ENCODE measurements around the gene FILIP1. TPM values are rescaled to one million over a fixed set of nuclear protein-coding genes. Genes with fewer than 3 reads are reported as not detected.

The FILIP1 gene
- total and polyA plus RNA-seq, 10 of the 15 experiments (the other 5 are each of a cell fraction or from before 2014, with no cell fraction given): 0.23 to 2.0 (median 0.44) TPM

DNA sequence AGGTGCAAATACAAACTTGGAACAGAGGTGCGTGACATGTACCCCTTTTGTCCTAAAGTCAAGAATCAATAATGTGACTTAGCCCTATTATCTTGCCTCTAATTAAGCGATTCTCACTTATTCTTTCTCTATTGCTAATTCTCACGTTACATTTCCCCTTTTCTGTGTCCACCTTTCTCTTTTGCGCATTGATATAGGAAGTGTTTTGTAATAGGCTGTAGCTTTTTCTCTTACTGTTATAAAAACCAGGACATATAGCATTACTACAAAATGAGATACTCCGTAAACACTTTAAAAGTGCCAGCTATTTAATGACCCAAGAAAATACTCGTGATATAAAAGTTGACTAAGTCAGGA lies 208.3 kb downstream of the FILIP1 start (continued):
- TF ChIP-seq, protein P1, sequence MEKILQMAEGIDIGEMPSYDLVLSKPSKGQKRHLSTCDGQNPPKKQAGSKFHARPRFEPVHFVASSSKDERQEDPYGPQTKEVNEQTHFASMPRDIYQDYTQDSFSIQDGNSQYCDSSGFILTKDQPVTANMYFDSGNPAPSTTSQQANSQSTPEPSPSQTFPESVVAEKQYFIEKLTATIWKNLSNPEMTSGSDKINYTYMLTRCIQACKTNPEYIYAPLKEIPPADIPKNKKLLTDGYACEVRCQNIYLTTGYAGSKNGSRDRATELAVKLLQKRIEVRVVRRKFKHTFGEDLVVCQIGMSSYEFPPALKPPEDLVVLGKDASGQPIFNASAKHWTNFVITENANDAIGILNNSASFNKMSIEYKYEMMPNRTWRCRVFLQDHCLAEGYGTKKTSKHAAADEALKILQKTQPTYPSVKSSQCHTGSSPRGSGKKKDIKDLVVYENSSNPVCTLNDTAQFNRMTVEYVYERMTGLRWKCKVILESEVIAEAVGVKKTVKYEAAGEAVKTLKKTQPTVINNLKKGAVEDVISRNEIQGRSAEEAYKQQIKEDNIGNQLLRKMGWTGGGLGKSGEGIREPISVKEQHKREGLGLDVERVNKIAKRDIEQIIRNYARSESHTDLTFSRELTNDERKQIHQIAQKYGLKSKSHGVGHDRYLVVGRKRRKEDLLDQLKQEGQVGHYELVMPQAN (conservative IDR thresholded peaks at IDR 0.05): peak; percentile 56; the same call in 1 of the 2 replicates
- TF ChIP-seq FOXM1 (IDR thresholded peaks at IDR 0.05; ENCODE audit: low read depth, low read length): peak; percentile 2; the same call in 1 of the 2 replicates
- peak; percentile 36; the same call in 1 of the 2 replicates for TF ChIP-seq ZNF24 (IDR thresholded peaks at IDR 0.05)
- TF ChIP-seq YBX1 (IDR thresholded peaks at IDR 0.05): no peak
- TF ChIP-seq NFIC (IDR thresholded peaks at IDR 0.05; ENCODE audit: low read depth, low read length): peak; percentile 40; the same call in 1 of the 2 replicates
- TF ChIP-seq, protein P2, sequence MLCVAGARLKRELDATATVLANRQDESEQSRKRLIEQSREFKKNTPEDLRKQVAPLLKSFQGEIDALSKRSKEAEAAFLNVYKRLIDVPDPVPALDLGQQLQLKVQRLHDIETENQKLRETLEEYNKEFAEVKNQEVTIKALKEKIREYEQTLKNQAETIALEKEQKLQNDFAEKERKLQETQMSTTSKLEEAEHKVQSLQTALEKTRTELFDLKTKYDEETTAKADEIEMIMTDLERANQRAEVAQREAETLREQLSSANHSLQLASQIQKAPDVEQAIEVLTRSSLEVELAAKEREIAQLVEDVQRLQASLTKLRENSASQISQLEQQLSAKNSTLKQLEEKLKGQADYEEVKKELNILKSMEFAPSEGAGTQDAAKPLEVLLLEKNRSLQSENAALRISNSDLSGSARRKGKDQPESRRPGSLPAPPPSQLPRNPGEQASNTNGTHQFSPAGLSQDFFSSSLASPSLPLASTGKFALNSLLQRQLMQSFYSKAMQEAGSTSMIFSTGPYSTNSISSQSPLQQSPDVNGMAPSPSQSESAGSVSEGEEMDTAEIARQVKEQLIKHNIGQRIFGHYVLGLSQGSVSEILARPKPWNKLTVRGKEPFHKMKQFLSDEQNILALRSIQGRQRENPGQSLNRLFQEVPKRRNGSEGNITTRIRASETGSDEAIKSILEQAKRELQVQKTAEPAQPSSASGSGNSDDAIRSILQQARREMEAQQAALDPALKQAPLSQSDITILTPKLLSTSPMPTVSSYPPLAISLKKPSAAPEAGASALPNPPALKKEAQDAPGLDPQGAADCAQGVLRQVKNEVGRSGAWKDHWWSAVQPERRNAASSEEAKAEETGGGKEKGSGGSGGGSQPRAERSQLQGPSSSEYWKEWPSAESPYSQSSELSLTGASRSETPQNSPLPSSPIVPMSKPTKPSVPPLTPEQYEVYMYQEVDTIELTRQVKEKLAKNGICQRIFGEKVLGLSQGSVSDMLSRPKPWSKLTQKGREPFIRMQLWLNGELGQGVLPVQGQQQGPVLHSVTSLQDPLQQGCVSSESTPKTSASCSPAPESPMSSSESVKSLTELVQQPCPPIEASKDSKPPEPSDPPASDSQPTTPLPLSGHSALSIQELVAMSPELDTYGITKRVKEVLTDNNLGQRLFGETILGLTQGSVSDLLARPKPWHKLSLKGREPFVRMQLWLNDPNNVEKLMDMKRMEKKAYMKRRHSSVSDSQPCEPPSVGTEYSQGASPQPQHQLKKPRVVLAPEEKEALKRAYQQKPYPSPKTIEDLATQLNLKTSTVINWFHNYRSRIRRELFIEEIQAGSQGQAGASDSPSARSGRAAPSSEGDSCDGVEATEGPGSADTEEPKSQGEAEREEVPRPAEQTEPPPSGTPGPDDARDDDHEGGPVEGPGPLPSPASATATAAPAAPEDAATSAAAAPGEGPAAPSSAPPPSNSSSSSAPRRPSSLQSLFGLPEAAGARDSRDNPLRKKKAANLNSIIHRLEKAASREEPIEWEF (IDR thresholded peaks at IDR 0.05; ENCODE audit: insufficient replicate concordance, low read depth, low read length): peak; percentile 48
- TF ChIP-seq JUNB (IDR thresholded peaks at IDR 0.05): 0 out of 2 replicates have a peak, but pooled peaks have one; percentile 7
- TF ChIP-seq NFYA (IDR thresholded peaks at IDR 0.05; ENCODE audit: borderline replicate concordance, low read depth, low read length): no peak
- TF ChIP-seq MTA3 (IDR thresholded peaks at IDR 0.05; ENCODE audit: borderline replicate concordance, low read length): no peak
- TF ChIP-seq, protein P3, sequence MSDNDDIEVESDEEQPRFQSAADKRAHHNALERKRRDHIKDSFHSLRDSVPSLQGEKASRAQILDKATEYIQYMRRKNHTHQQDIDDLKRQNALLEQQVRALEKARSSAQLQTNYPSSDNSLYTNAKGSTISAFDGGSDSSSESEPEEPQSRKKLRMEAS (IDR thresholded peaks at IDR 0.05; ENCODE audit: low read depth, low read length): no peak
- TF ChIP-seq NFYB (IDR thresholded peaks at IDR 0.05; ENCODE audit: insufficient read depth, low read depth, low read length): peak; percentile 49

Measured in GM12878 (cell line).